GM12875 (cell line): ENCODE results near the gene PCDHB16.
"Not testable (repeated sequence)": the region's sequence is repeated elsewhere in the genome, so short reads cannot be mapped to it uniquely, and the experiment has no call there.

Experiments used
- H3K4me3 ChIP-seq: one replicate; pipeline ENCODE4 v1.5.1; 2011; ENCODE audit warnings: low read depth, low read length, control low read depth
- TF ChIP-seq, protein P1 (sequence below): IDR thresholded peaks from 2 replicates; pipeline ENCODE4 v1.5.1; 2011; ENCODE audit warnings: low read depth, mild to moderate bottlenecking, control low read depth, inconsistent platforms, low read length, moderate library complexity, borderline replicate concordance; ENCODE audit not compliant: insufficient read depth

The PCDHB16 gene

DNA sequence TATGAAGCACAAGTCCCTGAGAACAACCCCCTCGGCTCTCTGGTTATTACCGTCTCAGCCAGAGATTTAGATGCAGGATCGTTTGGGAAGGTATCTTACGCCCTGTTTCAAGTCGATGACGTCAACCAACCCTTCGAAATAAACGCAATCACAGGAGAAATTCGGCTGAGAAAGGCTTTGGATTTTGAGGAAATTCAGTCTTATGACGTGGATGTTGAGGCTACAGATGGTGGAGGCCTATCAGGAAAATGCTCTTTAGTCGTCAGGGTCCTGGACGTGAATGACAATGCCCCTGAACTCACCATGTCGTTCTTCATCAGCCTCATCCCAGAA lies 31.2 kb upstream of the PCDHB16 start:
- H3K4me3 ChIP-seq = no peak overlapping the region

DNA sequence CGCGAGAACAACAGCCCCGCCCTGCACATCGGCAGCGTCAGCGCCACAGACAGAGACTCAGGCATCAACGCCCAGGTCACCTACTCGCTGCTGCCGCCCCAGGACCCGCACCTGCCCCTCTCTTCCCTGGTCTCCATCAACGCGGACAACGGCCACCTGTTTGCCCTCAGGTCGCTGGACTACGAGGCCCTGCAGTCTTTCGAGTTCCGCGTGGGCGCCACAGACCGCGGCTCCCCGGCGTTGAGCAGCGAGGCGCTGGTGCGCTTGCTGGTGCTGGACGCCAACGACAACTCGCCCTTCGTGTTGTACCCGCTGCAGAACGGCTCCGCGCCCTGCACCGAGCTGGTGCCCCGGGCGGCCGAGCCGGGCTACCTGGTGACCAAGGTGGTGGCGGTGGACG lies 30.6 kb upstream of the PCDHB16 start:
- not testable (repeated sequence) for H3K4me3 ChIP-seq

More for the DNA sequence above, 31.2 kb upstream of the PCDHB16 start:
- TF ChIP-seq, protein P1, sequence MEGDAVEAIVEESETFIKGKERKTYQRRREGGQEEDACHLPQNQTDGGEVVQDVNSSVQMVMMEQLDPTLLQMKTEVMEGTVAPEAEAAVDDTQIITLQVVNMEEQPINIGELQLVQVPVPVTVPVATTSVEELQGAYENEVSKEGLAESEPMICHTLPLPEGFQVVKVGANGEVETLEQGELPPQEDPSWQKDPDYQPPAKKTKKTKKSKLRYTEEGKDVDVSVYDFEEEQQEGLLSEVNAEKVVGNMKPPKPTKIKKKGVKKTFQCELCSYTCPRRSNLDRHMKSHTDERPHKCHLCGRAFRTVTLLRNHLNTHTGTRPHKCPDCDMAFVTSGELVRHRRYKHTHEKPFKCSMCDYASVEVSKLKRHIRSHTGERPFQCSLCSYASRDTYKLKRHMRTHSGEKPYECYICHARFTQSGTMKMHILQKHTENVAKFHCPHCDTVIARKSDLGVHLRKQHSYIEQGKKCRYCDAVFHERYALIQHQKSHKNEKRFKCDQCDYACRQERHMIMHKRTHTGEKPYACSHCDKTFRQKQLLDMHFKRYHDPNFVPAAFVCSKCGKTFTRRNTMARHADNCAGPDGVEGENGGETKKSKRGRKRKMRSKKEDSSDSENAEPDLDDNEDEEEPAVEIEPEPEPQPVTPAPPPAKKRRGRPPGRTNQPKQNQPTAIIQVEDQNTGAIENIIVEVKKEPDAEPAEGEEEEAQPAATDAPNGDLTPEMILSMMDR = no peak

DNA sequence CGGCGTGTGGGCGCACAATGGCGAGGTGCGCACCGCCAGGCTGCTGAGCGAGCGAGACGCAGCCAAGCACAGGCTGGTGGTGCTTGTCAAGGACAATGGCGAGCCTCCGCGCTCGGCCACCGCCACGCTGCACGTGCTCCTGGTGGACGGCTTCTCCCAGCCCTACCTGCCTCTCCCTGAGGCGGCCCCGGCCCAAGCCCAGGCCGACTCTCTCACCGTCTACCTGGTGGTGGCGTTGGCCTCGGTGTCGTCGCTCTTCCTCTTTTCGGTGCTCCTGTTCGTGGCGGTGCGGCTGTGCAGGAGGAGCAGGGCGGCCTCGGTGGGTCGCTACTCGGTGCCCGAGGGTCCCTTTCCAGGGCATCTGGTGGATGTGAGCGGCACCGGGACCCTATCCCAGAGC lies 30.1 kb upstream of the PCDHB16 start:
- H3K4me3 ChIP-seq = not testable (repeated sequence)

DNA sequence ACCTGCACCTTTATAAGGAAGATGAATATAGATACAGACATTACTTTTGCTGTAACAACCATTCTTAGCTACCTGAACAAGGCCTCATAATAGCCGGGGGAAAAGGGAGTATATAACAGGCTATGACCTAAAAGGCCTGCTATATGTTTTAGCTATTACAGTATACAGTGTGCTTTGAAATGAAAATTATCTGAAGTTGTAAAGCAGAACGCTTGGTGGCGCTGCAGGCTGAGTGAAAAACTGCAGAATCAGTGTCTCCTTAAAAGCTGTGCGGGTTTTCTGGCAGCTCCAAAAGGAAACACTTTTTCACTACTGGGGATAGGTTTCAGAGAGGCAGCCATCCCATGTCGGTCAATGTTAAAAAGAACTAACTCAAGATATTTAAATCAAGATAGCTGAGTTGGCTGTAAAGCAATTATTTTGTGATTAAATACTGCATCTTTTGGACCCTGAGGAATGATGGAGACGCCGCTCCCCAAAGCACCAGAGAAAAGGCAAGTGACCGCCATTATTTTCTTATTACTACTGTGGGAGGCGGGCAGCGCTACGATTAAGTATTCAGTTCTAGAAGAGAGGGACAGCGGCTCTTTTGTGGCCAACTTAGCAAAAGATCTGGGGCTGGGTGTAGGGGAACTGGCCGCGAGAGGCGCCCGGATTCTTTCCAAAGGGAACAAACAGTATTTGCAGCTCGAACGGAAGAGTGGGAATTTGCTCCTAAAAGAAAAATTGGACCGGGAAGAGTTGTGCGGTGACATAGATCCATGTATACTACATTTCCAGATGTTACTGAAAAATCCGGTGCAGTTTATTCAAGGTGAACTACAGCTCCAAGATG lies 26.4 kb upstream of the PCDHB16 start:
- no peak overlapping the region for H3K4me3 ChIP-seq
- TF ChIP-seq, protein P1 = no peak

DNA sequence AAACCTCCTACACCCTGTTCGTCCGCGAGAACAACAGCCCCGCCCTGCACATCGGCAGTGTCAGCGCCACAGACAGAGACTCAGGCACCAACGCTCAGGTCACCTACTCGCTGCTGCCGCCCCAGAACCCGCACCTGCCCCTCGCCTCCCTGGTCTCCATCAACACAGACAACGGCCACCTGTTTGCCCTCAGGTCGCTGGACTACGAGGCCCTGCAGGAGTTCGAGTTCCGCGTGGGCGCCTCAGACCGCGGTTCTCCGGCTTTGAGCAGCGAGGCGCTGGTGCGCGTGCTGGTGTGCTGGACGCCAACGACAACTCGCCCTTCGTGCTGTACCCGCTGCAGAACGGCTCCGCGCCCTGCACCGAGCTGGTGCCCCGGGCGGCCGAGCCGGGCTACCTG lies 24.8 kb upstream of the PCDHB16 start:
- not testable (repeated sequence) for H3K4me3 ChIP-seq

DNA sequence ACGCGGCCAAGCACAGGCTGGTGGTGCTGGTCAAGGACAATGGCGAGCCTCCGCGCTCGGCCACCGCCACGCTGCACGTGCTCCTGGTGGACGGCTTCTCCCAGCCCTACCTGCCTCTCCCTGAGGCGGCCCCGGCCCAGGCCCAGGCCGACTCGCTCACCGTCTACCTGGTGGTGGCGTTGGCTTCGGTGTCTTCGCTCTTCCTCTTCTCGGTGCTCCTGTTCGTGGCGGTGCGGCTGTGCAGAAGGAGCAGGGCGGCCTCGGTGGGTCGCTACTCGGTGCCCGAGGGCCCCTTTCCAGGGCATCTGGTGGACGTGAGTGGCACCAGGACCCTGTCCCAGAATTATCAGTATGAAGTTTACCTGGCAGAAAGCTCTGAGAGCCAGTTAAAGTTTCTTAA lies 24.3 kb upstream of the PCDHB16 start:
- not testable (repeated sequence) for H3K4me3 ChIP-seq

DNA sequence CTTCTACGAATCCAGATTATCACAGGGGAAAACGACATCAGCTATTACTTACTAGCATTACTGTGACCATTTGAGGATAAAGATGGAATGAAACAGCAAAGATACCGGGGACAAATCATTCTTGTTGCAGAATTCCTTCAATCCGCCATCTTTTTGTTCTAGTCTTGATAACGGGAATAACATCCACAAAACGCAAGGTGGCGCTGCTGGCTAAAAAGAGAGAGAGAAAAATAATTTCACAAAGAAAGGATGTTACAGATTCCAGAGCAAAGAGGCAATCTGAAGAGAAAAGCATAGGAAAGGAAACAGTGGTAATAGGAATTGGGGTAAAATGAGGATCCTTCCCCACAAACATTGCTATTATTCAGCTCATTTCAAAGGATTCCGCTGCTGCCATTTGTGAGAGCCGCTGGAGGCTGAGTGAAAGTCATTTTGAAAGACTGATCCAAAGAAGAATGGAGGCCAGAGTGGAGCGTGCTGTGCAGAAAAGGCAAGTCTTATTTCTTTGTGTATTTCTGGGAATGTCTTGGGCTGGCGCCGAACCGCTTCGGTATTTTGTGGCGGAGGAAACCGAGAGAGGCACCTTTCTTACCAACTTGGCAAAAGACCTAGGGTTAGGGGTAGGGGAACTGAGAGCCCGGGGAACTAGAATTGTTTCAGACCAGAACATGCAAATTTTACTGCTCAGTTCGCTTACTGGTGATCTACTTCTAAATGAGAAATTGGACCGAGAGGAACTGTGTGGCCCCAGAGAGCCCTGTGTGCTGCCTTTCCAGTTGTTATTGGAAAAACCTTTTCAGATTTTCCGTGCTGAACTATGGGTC lies 9.6 kb upstream of the PCDHB16 start, which contains the start of gene PCDHB7:
PCDHB7 (plus strand) TSS at position 264 of the 824 bp plus-strand sequence; CDS start at position 456, 192 bp downstream.
- H3K4me3 ChIP-seq = no peak within 1 kb of the TSS
- TF ChIP-seq, protein P1 = peak; percentile 10; the same call in 1 of the 2 replicates

DNA sequence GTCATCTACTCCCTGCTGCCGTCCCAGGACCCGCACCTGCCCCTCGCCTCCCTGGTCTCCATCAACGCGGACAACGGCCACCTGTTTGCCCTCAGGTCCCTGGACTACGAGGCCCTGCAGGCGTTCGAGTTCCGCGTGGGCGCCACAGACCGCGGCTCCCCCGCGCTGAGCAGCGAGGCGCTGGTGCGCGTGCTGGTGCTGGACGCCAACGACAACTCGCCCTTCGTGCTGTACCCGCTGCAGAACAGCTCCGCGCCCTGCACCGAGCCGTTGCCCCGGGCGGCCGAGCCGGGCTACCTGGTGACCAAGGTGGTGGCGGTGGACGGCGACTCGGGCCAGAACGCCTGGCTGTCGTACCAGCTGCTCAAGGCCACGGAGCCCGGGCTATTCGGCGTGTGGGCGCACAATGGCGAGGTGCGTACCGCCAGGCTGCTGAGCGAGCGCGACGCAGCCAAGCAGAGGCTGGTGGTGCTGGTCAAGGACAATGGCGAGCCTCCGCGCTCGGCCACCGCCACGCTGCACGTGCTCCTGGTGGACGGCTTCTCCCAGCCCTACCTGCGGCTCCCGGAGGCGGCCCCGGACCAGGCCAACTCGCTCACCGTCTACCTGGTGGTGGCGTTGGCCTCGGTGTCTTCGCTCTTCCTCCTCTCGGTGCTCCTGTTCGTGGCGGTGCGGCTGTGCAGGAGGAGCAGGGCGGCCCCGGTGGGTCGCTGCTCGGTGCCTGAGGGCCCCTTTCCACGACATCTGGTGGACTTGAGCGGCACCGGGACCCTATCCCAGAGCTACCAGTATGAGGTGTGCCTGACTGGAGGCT lies 7.7 kb upstream of the PCDHB16 start:
- not testable (repeated sequence) for H3K4me3 ChIP-seq

DNA sequence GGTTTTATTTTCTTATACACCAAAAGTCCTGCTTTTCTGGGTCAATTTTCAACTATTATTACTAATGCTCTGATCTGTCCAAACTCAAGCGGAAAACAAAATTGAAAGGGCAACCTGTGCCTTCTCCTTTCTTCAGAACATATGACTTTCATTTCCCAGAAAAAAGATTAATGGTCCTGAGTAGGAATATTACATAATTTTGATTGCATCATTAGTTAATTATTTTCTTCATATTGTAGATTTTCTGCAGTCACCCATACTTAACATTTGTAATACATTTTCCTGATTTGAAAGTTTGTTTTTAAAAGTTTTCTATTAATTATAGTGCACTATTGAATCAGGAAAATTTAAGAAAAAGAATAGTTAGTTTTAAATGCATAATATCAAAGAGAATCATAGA lies 6.3 kb upstream of the PCDHB16 start:
- TF ChIP-seq, protein P1 = no peak
- no peak overlapping the region for H3K4me3 ChIP-seq

DNA sequence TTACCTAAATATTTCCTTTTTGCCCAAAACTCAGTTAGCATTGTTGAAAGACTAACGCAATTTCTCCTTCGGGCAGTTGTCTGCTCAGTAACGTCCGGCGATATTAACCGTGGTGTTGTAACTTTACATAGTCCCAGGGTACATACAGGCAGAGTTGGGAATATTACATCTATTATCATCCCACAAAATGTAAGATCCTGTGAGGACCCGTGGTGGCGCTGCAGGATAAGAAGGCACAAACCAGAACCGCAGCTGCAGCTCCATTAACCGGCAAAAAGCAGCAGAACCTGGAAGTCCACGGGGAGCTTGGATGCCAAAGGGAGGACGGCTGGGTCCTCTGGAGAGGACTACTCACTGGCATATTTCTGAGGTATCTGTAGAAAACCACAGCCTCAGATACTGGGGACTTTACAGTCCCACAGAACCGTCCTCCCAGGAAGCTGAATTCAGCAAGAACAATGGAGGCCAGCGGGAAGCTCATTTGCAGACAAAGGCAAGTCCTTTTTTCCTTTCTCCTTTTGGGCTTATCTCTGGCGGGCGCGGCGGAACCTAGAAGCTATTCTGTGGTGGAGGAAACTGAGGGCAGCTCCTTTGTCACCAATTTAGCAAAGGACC lies 4.5 kb upstream of the PCDHB16 start, which contains the start of gene PCDHB8:
PCDHB8 (plus strand) TSS at position 214 of the 615 bp plus-strand sequence; CDS start at position 459, 245 bp downstream.
- H3K4me3 ChIP-seq = not testable (repeated sequence)

DNA sequence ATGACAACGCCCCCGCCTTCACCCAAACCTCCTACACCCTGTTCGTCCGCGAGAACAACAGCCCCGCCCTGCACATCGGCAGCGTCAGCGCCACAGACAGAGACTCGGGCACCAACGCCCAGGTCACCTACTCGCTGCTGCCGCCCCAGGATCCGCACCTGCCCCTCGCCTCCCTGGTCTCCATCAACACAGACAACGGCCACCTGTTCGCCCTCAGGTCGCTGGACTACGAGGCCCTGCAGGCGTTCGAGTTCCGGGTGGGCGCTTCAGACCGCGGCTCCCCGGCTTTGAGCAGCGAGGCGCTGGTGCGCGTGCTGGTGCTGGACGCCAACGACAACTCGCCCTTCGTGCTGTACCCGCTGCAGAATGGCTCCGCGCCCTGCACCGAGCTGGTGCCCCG lies 2.8 kb upstream of the PCDHB16 start:
- H3K4me3 ChIP-seq = not testable (repeated sequence)

DNA sequence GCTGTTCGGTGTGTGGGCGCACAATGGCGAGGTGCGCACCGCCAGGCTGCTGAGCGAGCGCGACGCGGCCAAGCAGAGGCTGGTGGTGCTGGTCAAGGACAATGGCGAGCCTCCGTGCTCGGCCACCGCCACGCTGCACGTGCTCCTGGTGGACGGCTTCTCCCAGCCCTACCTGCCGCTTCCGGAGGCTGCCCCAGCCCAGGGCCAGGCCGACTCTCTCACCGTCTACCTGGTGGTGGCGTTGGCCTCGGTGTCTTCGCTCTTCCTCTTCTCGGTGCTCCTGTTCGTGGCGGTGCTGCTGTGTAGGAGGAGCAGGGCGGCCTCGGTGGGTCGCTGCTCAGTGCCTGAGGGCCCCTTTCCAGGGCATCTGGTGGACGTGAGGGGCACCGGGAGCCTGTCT lies 2.3 kb upstream of the PCDHB16 start:
- not testable (repeated sequence) for H3K4me3 ChIP-seq
